Upper lobe of left lung (tissue), 6 donors: Measurements from ENCODE around the gene PIR. TPM values are rescaled to one million over a fixed set of nuclear protein-coding genes. Genes with fewer than 3 reads are reported as not detected.

Experiments used
- ATAC-seq, 2 donors: fragments of 200-7000 bp; cut with Tn5 transposase; one replicate each; pipeline ENCODE4 v1.9.1; 2022; ENCODE audit warnings: mild to moderate bottlenecking in 2 of 2, moderate library complexity in 2 of 2; ENCODE audit not compliant: low FRiP score in 2 of 2
- DNase-seq, 2 donors: peaks; one replicate each; pipeline ENCODE4 v3.0.0-alpha.2; 2019 to 2020
- H3K27ac ChIP-seq, 4 donors: fragments of 200-600 bp; sonication (generic); one replicate each; pipeline ENCODE4 v1.5.1; 2016 to 2019
- H3K27me3 ChIP-seq, 4 donors: fragments of 200-600 bp; sonication (generic); one replicate each; pipeline ENCODE4 v1.5.1; 2017 to 2019
- H3K36me3 ChIP-seq, 4 donors: fragments of 200-600 bp; sonication (generic); one replicate each; pipeline ENCODE4 v1.5.1; 2016 to 2019
- H3K4me1 ChIP-seq, 4 donors: fragments of 200-600 bp; sonication (generic); one replicate each; pipeline ENCODE4 v1.5.1; 2018 to 2019
- H3K4me3 ChIP-seq, 4 donors: fragments of 200-600 bp; sonication (generic); one replicate each; pipeline ENCODE4 v1.5.1; 2017 to 2019; ENCODE audit warnings: mild to moderate bottlenecking in 2 of 4, moderate library complexity in 1 of 4
- H3K9me3 ChIP-seq, 4 donors: fragments of 200-600 bp; sonication (generic); one replicate each; pipeline ENCODE4 v1.5.1; 2018 to 2019
- EP300 ChIP-seq, 4 donors: sonication (generic); formaldehyde crosslinking; IDR thresholded peaks; one replicate each; pipeline ENCODE4 v1.5.1; 2017; ENCODE audit warnings: antibody characterized with exemption in 4 of 4, control low read depth in 2 of 4
- POLR2A ChIP-seq, 4 donors: fragments of 450-650 bp; IDR thresholded peaks; one replicate each; pipeline ENCODE4 v1.5.1; 2016 to 2017; ENCODE audit warnings: antibody characterized with exemption in 4 of 4, mild to moderate bottlenecking in 2 of 4
- POLR2AphosphoS5 ChIP-seq, 2 donors: sonication (generic); formaldehyde crosslinking; IDR thresholded peaks; one replicate each; pipeline ENCODE4 v1.5.1; 2017; ENCODE audit warnings: antibody characterized with exemption in 2 of 2
- WGBS, 2 donors: methylation state at CpG; one replicate each; pipeline ENCODE4 v1.1.5; 2017 to 2018; 5-methylcytosine and 5-hydroxymethylcytosine counted together
- total RNA-seq, 6 donors: library from RNA; depleted of rRNA in 4 of 6; stranded (reverse); fragments of >200 nt in 4 of 6; gene quantifications; one replicate each; pipeline versions ENCODE4 v1.1.0 to v1.2.1, GENCODE V29; 2016 to 2021
- TF ChIP-seq, protein P1 (sequence below), 6 experiments: fragments of 450-650 bp in 4 of 6; fragments of 200-600 bp in 2 of 6; sonication (generic) in 2 of 6; IDR thresholded peaks; one replicate each; pipeline ENCODE4 v1.5.1; 2016 to 2019; ENCODE audit warnings: antibody characterized with exemption in 6 of 6
- donor health status: DM: no; HTN: no; CAD: no; lungs with moderate emphysema.
- donor health status: DM: no; HTN: yes; CAD: no; lungs with severe emphysema.

The PIR gene
- total RNA-seq, 6 donors from 2014 or later, result 11.7 to 20.6 (median 18.5) TPM

DNA sequence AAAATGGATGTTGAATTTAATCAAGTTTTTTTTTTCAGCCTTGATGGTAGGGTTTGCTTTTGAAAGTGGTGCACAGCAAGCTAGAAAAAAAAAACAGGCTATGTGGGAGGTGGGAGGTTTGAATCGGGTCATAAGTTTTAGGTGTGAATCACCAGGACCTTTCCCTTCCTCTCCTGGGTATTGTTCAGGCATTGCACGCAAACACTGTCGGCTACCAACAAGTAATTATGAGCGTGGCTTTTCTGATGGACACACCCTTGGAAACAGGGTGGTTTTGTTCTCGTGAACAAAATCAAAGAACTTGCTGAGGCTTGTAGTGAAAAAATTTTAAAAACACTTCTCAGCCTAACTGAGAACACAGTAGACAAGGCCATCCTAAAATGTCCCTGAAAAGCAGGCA, 18.1 kb downstream of the PIR start:
- H3K4me3 ChIP-seq, result no peak overlapping the region
- WGBS, 2 donors, result 71 to 82% methylated on average over 5 of the region's 5 CpGs
- H3K27me3 ChIP-seq, result no peaks in the 10 kb centered on the region
- H3K4me1 ChIP-seq, result peaks cover 0 to 4% (median 0%) of the 10 kb centered on the region in 4 donors
- peak overlapping the region in 1 of 4 donors; percentile 11 for H3K27ac ChIP-seq
- no peaks in the 10 kb centered on the region for H3K9me3 ChIP-seq
- TF ChIP-seq, protein P1, sequence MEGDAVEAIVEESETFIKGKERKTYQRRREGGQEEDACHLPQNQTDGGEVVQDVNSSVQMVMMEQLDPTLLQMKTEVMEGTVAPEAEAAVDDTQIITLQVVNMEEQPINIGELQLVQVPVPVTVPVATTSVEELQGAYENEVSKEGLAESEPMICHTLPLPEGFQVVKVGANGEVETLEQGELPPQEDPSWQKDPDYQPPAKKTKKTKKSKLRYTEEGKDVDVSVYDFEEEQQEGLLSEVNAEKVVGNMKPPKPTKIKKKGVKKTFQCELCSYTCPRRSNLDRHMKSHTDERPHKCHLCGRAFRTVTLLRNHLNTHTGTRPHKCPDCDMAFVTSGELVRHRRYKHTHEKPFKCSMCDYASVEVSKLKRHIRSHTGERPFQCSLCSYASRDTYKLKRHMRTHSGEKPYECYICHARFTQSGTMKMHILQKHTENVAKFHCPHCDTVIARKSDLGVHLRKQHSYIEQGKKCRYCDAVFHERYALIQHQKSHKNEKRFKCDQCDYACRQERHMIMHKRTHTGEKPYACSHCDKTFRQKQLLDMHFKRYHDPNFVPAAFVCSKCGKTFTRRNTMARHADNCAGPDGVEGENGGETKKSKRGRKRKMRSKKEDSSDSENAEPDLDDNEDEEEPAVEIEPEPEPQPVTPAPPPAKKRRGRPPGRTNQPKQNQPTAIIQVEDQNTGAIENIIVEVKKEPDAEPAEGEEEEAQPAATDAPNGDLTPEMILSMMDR (IDR thresholded peaks at IDR 0.05), result no peak
- no peak for TF ChIP-seq POLR2AphosphoS5 (IDR thresholded peaks at IDR 0.05)
- TF ChIP-seq POLR2A (IDR thresholded peaks at IDR 0.05), result no peak
- no peak for TF ChIP-seq EP300 (IDR thresholded peaks at IDR 0.05)
- H3K36me3 ChIP-seq, result no peaks in the 10 kb centered on the region
- ATAC-seq, result no peak
- DNase-seq, result no peak

DNA sequence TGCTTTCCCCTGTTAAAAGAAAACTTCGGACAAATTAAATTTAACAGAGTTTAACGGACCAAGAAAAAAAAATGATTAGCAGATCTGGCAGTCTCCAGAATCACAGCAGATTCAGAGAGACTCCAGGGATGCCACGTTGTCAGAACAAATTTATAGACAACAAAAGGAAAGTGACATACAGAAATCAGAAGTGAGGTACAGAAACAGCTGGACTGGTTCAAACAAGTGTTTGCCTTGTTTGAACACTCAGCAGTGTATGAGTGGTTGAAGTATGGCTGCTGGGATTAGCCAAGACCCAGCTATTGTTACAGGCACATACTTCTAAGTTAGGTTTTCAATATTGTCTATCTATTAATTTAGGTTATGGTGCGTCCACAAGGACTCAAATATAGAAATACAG, 19.1 kb downstream of the PIR start:
- H3K4me3 ChIP-seq, result no peak overlapping the region
- H3K27ac ChIP-seq, result no peak overlapping the region
- DNase-seq, result no peak
- H3K36me3 ChIP-seq, result no peaks in the 10 kb centered on the region
- TF ChIP-seq EP300 (IDR thresholded peaks at IDR 0.05) (no peak), POLR2A (IDR thresholded peaks at IDR 0.05) (no peak), POLR2AphosphoS5 (IDR thresholded peaks at IDR 0.05) (no peak)
- TF ChIP-seq, protein P1 (IDR thresholded peaks at IDR 0.05), result no peak
- H3K4me1 ChIP-seq, result peaks cover 0 to 4% (median 0%) of the 10 kb centered on the region in 4 donors
- no peaks in the 10 kb centered on the region for H3K9me3 ChIP-seq
- H3K27me3 ChIP-seq, result no peaks in the 10 kb centered on the region
- WGBS, 2 donors, result 67 to 73% methylated on average over 4 of the region's 4 CpGs
- no peak for ATAC-seq

DNA sequence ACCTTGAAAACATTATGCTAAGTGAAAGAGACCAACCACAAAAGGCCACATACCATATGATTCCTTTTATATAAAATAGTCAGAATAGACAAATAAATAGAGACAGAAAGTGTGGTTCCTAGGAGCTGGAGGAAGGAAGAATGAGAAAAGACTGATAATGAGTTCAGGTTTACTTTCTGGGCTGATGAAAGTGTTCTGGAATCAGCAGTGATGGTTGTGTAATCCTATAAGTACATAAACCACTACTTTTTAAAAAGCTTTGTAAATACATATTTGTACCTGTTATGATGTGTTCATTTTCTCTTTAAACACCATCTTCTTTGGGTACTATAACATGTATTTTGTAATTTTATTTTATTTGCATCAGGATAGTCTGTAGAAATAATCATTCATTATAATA, 20.6 kb downstream of the PIR start:
- no peak for DNase-seq
- TF ChIP-seq, protein P1 (IDR thresholded peaks at IDR 0.05), result no peak
- no peak for TF ChIP-seq EP300 (IDR thresholded peaks at IDR 0.05)

DNA sequence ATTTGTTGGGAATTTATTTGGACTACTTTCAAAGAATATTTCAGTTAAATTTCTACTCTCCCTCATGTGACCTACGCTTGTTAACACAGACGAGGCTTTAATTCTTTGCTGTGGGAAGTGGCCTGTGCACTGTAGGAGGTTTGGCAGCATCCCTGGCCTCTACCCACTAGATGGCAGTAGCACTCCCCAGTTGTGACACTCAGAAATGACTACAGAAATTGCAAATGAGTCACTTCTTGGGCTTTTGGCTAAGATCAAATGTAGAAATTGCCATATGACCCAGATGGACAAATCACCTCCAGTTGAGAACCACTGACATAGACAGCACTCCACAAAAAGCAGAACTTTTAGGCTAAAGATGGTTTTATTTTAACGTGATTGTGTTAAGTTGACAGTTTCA, 22.1 kb downstream of the PIR start:
- Histone ChIP-seq H3K9me3 (no peaks in the 10 kb centered on the region), H3K4me3 (no peak overlapping the region), H3K27ac (no peak overlapping the region), H3K36me3 (no peaks in the 10 kb centered on the region), H3K27me3 (no peaks in the 10 kb centered on the region), H3K4me1 (peaks cover 0 to 4% (median 0%) of the 10 kb centered on the region in 4 donors)
- WGBS, 2 donors, result 18 to 40% methylated on average over 1 to 3 of the region's 3 CpGs
- TF ChIP-seq POLR2A (IDR thresholded peaks at IDR 0.05) (no peak), POLR2AphosphoS5 (IDR thresholded peaks at IDR 0.05) (no peak)
- TF ChIP-seq, protein P1 (IDR thresholded peaks at IDR 0.05), result peak; percentile 42 to 80 (median 66)
- ATAC-seq, result peak; percentile 79 to 85
- peak in 1 of 2 donors; percentile 73 for DNase-seq

More for the DNA sequence above, 20.6 kb downstream of the PIR start:
- Histone ChIP-seq H3K36me3 (no peaks in the 10 kb centered on the region), H3K27me3 (no peaks in the 10 kb centered on the region), H3K27ac (no peak overlapping the region), H3K4me3 (no peak overlapping the region), H3K9me3 (no peaks in the 10 kb centered on the region), H3K4me1 (peaks cover 0 to 4% (median 0%) of the 10 kb centered on the region in 4 donors)
- no peak for ATAC-seq

DNA sequence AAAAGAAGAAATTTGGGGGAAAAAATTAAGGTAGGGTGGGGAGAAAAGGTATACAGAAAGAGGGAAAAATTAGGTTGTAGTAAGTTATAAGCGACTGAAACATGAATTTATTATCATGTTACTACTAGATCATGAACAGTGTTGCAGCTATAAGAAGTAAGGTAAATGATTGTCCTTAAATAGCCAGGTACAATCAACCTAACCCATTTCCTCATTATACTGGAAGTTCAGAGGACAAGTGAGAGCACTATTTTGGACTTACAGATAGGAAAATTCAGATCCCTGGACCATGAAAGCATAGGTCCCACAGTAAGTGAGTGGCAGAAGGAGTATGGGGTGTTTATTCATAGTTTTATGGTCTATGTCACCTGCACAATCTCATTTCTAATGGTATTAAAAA, 23.5 kb downstream of the PIR start:
- WGBS, 2 donors, result 80 to 92% methylated on average over 1 of the region's 1 CpG
- Histone ChIP-seq H3K27me3 (no peaks in the 10 kb centered on the region), H3K4me3 (no peak overlapping the region), H3K36me3 (no peaks in the 10 kb centered on the region), H3K27ac (no peak overlapping the region), H3K9me3 (no peaks in the 10 kb centered on the region), H3K4me1 (peaks cover 0 to 4% (median 2%) of the 10 kb centered on the region in 4 donors)
- ATAC-seq (no peak), DNase-seq (no peak)
- TF ChIP-seq POLR2A (IDR thresholded peaks at IDR 0.05), result no peak
- TF ChIP-seq EP300 (IDR thresholded peaks at IDR 0.05), result no peak
- no peak for TF ChIP-seq POLR2AphosphoS5 (IDR thresholded peaks at IDR 0.05)
- TF ChIP-seq, protein P1 (IDR thresholded peaks at IDR 0.05), result no peak
